Heart left ventricle (tissue), 13 donors: ENCODE data around the gene COL10A1.

Experiments
- POLR2A ChIP-seq, 2 donors: fragments of 450-650 bp; IDR thresholded peaks; one replicate each; pipeline ENCODE4 v1.6.1; 2017; ENCODE audit warnings: antibody characterized with exemption in 2 of 2, mild to moderate bottlenecking in 2 of 2, moderate library complexity in 2 of 2
- TF ChIP-seq, protein P1 (sequence below), 12 donors: fragments of 200-600 bp; sonication (generic) in 4 of 12; IDR thresholded peaks; one replicate each; pipeline versions ENCODE4 v1.5.0 to v1.8.0; 2018 to 2022; ENCODE audit warnings: antibody characterized with exemption in 12 of 12, mild to moderate bottlenecking in 5 of 12
- donor health status: ischemic (EF 13 %, LVEDD 7.1; RV severe dilation, severe dysfunction).
- donor health status: DM: no; HTN: yes; CAD: no.
- donor health status: DM: no; HTN: no; CAD: no.
- donor health status: ischemic (EF 25% LVEDD 6.9; RV normal size, moderate dysfunction).
- donor health status: ischemic (EF 25% LVEDD 5.7; RV mildly dilated, moderate dysfunction).
- donor health status: ischemic (EF 35%, LVEDD 5.7; RV mildly dilated, moderate dysfunction).
- donor health status: nonischemic (EF 11% LVEDD 7.7; RV severe dilation, severe dysfunction).
- donor health status: DM: yes; HTN: yes; CAD: no.
- donor health status: PGD.
- donor health status: ischemic (EF 29% LVEDD 5.4; RV normal size, mild dysfunction).
- donor health status: nonischemic (EF 23%, LVEDD 6.1; RV moderate dilation, normal function).

DNA sequence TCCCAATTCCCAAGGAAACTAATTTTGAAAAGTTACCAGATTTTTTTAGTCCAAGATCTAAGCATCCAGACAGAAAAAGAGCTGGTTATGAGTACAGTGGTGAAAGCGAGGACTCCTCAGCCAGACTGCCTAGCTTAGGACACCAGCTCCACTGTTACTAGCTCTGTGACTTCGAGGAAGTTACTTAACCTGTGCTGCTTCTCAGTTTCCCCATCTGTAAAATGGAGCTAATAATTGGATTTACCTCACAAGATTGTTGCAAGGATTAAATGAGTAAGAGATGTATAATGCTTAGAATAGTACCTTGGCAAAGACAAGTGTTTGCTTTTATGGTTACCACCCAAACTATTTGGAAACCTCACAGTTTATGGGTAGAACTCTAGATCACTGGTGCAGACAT is 24.1 kb downstream of the COL10A1 start:
- TF ChIP-seq POLR2A (IDR thresholded peaks at IDR 0.05) = no peak
- TF ChIP-seq, protein P1, sequence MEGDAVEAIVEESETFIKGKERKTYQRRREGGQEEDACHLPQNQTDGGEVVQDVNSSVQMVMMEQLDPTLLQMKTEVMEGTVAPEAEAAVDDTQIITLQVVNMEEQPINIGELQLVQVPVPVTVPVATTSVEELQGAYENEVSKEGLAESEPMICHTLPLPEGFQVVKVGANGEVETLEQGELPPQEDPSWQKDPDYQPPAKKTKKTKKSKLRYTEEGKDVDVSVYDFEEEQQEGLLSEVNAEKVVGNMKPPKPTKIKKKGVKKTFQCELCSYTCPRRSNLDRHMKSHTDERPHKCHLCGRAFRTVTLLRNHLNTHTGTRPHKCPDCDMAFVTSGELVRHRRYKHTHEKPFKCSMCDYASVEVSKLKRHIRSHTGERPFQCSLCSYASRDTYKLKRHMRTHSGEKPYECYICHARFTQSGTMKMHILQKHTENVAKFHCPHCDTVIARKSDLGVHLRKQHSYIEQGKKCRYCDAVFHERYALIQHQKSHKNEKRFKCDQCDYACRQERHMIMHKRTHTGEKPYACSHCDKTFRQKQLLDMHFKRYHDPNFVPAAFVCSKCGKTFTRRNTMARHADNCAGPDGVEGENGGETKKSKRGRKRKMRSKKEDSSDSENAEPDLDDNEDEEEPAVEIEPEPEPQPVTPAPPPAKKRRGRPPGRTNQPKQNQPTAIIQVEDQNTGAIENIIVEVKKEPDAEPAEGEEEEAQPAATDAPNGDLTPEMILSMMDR (IDR thresholded peaks at IDR 0.05) = no peak
